ENCODE data around the gene RDH5. TPM values are rescaled to one million over a fixed set of nuclear protein-coding genes. Genes with fewer than 3 reads are reported as not detected.

Gene RDH5
- total RNA-seq, 1 donor from 2014 or later = 14.1 TPM

DNA sequence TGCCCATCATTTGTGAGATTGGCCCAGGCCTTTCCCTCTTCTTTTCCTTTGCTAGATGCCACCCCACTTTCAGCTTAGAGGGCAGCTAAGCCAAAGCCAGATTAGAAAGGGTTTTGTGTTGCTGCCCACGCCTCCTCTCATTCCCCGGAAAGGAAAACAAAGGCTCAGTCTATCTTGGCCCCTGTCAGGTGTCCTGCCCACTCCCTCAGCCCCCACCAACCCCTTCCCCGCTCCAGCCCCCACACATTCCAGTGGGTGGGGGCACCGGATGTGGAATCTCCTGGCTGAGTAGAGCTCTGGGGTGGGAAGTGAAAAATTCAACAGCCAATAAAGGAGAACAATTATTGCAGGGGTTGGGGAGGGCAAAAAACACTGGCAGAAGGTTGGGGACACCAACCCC, 2.2 kb upstream of the RDH5 start:
- Mint-ChIP-seq H3K4me1 (ENCODE audit: unreplicated experiment) (peaks cover 31% of the 10 kb centered on the region), H3K36me3 (no peaks in the 10 kb centered on the region), H3K9me3 (no peaks in the 10 kb centered on the region), H3K27me3 (peaks cover 16% of the 10 kb centered on the region), H3K27ac (peak overlapping the region; percentile 95), H3K4me3 (peak overlapping the region; percentile 94)
- no peak for DNase-seq (ENCODE audit: extremely low spot score, unreplicated experiment)
- TF ChIP-seq, protein P1, sequence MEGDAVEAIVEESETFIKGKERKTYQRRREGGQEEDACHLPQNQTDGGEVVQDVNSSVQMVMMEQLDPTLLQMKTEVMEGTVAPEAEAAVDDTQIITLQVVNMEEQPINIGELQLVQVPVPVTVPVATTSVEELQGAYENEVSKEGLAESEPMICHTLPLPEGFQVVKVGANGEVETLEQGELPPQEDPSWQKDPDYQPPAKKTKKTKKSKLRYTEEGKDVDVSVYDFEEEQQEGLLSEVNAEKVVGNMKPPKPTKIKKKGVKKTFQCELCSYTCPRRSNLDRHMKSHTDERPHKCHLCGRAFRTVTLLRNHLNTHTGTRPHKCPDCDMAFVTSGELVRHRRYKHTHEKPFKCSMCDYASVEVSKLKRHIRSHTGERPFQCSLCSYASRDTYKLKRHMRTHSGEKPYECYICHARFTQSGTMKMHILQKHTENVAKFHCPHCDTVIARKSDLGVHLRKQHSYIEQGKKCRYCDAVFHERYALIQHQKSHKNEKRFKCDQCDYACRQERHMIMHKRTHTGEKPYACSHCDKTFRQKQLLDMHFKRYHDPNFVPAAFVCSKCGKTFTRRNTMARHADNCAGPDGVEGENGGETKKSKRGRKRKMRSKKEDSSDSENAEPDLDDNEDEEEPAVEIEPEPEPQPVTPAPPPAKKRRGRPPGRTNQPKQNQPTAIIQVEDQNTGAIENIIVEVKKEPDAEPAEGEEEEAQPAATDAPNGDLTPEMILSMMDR (conservative IDR thresholded peaks at IDR 0.05) = no peak

DNA sequence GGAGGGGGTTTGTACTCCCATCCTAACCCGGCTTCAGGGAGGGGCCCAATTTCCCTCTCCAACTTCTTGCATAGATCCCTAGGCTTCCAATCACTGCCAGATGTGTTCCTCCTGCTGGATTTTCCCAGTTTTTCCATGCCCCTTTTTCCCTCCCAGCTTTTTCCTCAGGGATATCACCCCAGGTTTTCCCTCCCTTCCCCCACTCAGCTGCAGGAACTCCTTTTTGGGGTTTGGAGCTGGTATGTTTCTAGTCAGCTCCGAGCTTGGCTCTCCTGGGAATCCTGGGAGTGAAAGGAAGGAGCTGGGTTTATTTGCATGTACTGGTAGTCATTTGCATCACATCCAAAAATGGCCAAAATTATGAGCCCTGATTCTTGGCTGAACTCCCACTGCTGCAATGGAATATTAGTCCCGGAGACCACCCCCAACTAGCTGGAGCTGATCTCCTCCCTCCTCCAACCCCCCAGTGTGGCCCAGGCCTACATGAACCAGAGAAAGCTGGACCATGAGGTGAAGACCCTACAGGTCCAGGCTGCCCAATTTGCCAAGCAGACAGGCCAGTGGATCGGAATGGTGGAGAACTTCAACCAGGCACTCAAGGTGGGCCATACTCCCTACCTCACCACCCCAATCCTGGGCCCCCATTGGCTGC, 1.4 kb upstream of the RDH5 start:
- no peak overlapping the region for H3K27ac Mint-ChIP-seq
- H3K27me3 Mint-ChIP-seq = peaks cover 9% of the 10 kb centered on the region
- no peaks in the 10 kb centered on the region for H3K9me3 Mint-ChIP-seq
- peak overlapping the region; percentile 94 for H3K4me3 Mint-ChIP-seq
- no peak for DNase-seq (ENCODE audit: extremely low spot score, unreplicated experiment)
- TF ChIP-seq, protein P1 (conservative IDR thresholded peaks at IDR 0.05) = no peak
- peaks cover 3% of the 10 kb centered on the region for H3K36me3 Mint-ChIP-seq
- H3K4me1 Mint-ChIP-seq (ENCODE audit: unreplicated experiment) = peaks cover 38% of the 10 kb centered on the region

DNA sequence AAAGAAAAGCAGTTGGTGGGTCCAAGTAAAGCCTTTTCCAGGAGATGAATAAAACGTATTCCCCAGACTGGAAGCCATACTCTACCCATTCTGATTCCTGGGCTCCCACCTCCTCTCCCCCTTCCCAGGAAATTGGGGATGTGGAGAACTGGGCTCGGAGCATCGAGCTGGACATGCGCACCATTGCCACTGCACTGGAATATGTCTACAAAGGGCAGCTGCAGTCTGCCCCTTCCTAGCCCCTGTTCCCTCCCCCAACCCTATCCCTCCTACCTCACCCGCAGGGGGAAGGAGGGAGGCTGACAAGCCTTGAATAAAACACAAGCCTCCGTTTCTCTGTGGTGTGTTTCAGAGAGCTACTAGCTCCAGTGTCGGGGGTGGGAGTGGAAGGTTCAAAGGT, 822 bp upstream of the RDH5 start:
- Mint-ChIP-seq H3K36me3 (peaks cover 4% of the 10 kb centered on the region), H3K9me3 (no peaks in the 10 kb centered on the region), H3K4me3 (no peak overlapping the region), H3K27ac (peak overlapping the region; percentile 29), H3K27me3 (peaks cover 7% of the 10 kb centered on the region), H3K4me1 (ENCODE audit: unreplicated experiment) (peaks cover 39% of the 10 kb centered on the region)
- TF ChIP-seq, protein P1 (conservative IDR thresholded peaks at IDR 0.05) = no peak
- no peak for DNase-seq (ENCODE audit: extremely low spot score, unreplicated experiment)

DNA sequence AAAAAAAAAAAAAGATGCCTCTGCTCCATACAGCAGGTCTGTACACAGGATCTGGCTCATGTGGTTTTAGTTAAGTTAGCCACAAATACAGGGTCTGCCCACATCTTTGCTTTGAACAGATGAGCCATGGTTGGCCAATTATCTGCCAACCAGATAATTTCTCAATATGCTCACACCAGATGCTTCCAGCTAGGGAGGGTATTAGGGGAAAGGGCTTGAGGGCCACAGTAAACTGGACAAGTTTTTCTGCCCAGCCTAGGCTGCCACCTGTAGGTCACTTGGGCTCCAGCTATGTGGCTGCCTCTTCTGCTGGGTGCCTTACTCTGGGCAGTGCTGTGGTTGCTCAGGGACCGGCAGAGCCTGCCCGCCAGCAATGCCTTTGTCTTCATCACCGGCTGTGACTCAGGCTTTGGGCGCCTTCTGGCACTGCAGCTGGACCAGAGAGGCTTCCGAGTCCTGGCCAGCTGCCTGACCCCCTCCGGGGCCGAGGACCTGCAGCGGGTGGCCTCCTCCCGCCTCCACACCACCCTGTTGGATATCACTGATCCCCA, 776 bp downstream of the RDH5 start:
- H3K4me1 Mint-ChIP-seq (ENCODE audit: unreplicated experiment) = peaks cover 43% of the 10 kb centered on the region
- H3K27ac Mint-ChIP-seq = no peak overlapping the region
- H3K9me3 Mint-ChIP-seq = no peaks in the 10 kb centered on the region
- H3K36me3 Mint-ChIP-seq = peaks cover 11% of the 10 kb centered on the region
- no peak for DNase-seq (ENCODE audit: extremely low spot score, unreplicated experiment)
- TF ChIP-seq, protein P1 (conservative IDR thresholded peaks at IDR 0.05) = peak; percentile 49
- peak overlapping the region; percentile 28 for H3K4me3 Mint-ChIP-seq
- peaks cover under 1% of the 10 kb centered on the region for H3K27me3 Mint-ChIP-seq

DNA sequence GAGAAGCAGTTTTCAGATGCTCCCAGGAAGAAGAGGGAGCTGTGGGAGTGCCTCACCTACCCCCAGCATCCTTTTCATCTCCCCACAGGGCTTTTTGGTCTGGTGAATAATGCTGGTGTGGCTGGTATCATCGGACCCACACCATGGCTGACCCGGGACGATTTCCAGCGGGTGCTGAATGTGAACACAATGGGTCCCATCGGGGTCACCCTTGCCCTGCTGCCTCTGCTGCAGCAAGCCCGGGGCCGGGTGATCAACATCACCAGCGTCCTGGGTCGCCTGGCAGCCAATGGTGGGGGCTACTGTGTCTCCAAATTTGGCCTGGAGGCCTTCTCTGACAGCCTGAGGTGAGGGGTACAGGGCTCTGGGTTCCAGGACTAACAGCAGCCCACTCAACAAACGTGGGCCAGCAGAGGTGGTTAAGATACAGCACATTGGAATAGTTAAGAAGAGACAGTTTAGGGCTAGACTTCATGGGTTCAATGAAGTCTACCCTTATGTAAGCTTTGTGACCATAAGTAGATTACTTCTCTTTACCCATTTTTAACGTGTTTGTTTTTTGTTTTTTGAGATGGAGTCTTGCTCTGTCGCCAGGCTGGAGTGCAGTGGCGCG, 1.5 kb downstream of the RDH5 start:
- no peak overlapping the region for H3K27ac Mint-ChIP-seq
- TF ChIP-seq, protein P1 (conservative IDR thresholded peaks at IDR 0.05) = no peak
- H3K36me3 Mint-ChIP-seq = peaks cover 13% of the 10 kb centered on the region
- no peaks in the 10 kb centered on the region for H3K9me3 Mint-ChIP-seq
- H3K4me1 Mint-ChIP-seq (ENCODE audit: unreplicated experiment) = peaks cover 46% of the 10 kb centered on the region
- no peaks in the 10 kb centered on the region for H3K27me3 Mint-ChIP-seq
- no peak overlapping the region for H3K4me3 Mint-ChIP-seq
- no peak for DNase-seq (ENCODE audit: extremely low spot score, unreplicated experiment)

Data from type B pancreatic cell (in vitro differentiated cells).